ENCODE measurements around the gene AAK1.

The AAK1 gene

GRCh38 chr2:69509011-69509749 is 134.4 kb downstream of the AAK1 start:
- H3K27ac ChIP-seq (ENCODE audit: low read length) = no peak overlapping the region

GRCh38 chr2:69505710-69506109 is 137.8 kb downstream of the AAK1 start:
- Histone ChIP-seq H3K36me3 (ENCODE audit: control insufficient read depth, insufficient read depth, low read length) (no peaks in the 10 kb centered on the region), H3K27me3 (ENCODE audit: control insufficient read depth, insufficient read depth, low read length) (0 out of 2 replicates have a peak, but pooled peaks cover 1% of the 10 kb centered on the region), H3K4me3 (ENCODE audit: low read length) (no peak overlapping the region), H3K9me3 (ENCODE audit: control insufficient read depth, insufficient read depth, low read length) (no peaks in the 10 kb centered on the region), H3K27ac (ENCODE audit: low read length) (no peak overlapping the region), H3K4me1 (ENCODE audit: control insufficient read depth, insufficient read depth, low read length) (no peaks in the 10 kb centered on the region)
- no peak for DNase-seq (ENCODE audit: low read depth, low spot score)
- WGBS (ENCODE audit: insufficient coverage, insufficient read length) = no CpG with 5 or more reads among the region's 6 CpGs

More at GRCh38 chr2:69509011-69509749, 134.4 kb downstream of the AAK1 start:
- no CpG with 5 or more reads among the region's 7 CpGs for WGBS (ENCODE audit: insufficient coverage, insufficient read length)
- DNase-seq (ENCODE audit: low read depth, low spot score) = no peak
- H3K9me3 ChIP-seq (ENCODE audit: control insufficient read depth, insufficient read depth, low read length) = no peaks in the 10 kb centered on the region
- no peak overlapping the region for H3K4me3 ChIP-seq (ENCODE audit: low read length)
- no peaks in the 10 kb centered on the region for H3K4me1 ChIP-seq (ENCODE audit: control insufficient read depth, insufficient read depth, low read length)
- 0 out of 2 replicates have a peak, but pooled peaks cover 1% of the 10 kb centered on the region for H3K27me3 ChIP-seq (ENCODE audit: control insufficient read depth, insufficient read depth, low read length)
- 0 out of 2 replicates have a peak, but pooled peaks cover 5% of the 10 kb centered on the region for H3K36me3 ChIP-seq (ENCODE audit: control insufficient read depth, insufficient read depth, low read length)

- H3K9me3 ChIP-seq (ENCODE audit: control insufficient read depth, insufficient read depth, low read length) = no peaks in the 10 kb centered on the region
- H3K27ac ChIP-seq (ENCODE audit: low read length) = no peak overlapping the region
- no CpG with 5 or more reads among the region's 3 CpGs for WGBS (ENCODE audit: insufficient coverage, insufficient read length)
- no peaks in the 10 kb centered on the region for H3K4me1 ChIP-seq (ENCODE audit: control insufficient read depth, insufficient read depth, low read length)
- H3K4me3 ChIP-seq (ENCODE audit: low read length) = no peak overlapping the region
- 0 out of 2 replicates have a peak, but pooled peaks cover 1% of the 10 kb centered on the region for H3K27me3 ChIP-seq (ENCODE audit: control insufficient read depth, insufficient read depth, low read length)
- no peaks in the 10 kb centered on the region for H3K36me3 ChIP-seq (ENCODE audit: control insufficient read depth, insufficient read depth, low read length)
- no peak for DNase-seq (ENCODE audit: low read depth, low spot score)
Measured at GRCh38 chr2:69501301-69501700, 142.2 kb downstream of the AAK1 start.

GRCh38 chr2:69499966-69500365 is 143.6 kb downstream of the AAK1 start:
- no peak overlapping the region for H3K4me3 ChIP-seq (ENCODE audit: low read length)
- H3K36me3 ChIP-seq (ENCODE audit: control insufficient read depth, insufficient read depth, low read length) = no peaks in the 10 kb centered on the region
- no peak overlapping the region for H3K27ac ChIP-seq (ENCODE audit: low read length)
- WGBS (ENCODE audit: insufficient coverage, insufficient read length) = no CpG with 5 or more reads among the region's 3 CpGs
- DNase-seq (ENCODE audit: low read depth, low spot score) = no peak
- no peaks in the 10 kb centered on the region for H3K4me1 ChIP-seq (ENCODE audit: control insufficient read depth, insufficient read depth, low read length)
- no peaks in the 10 kb centered on the region for H3K27me3 ChIP-seq (ENCODE audit: control insufficient read depth, insufficient read depth, low read length)
- no peaks in the 10 kb centered on the region for H3K9me3 ChIP-seq (ENCODE audit: control insufficient read depth, insufficient read depth, low read length)

GRCh38 chr2:69499242-69499641 is 144.3 kb downstream of the AAK1 start:
- H3K27ac ChIP-seq (ENCODE audit: low read length) = no peak overlapping the region
- H3K27me3 ChIP-seq (ENCODE audit: control insufficient read depth, insufficient read depth, low read length) = no peaks in the 10 kb centered on the region
- H3K4me3 ChIP-seq (ENCODE audit: low read length) = no peak overlapping the region
- WGBS (ENCODE audit: insufficient coverage, insufficient read length) = no CpG with 5 or more reads among the region's 3 CpGs
- H3K36me3 ChIP-seq (ENCODE audit: control insufficient read depth, insufficient read depth, low read length) = no peaks in the 10 kb centered on the region
- no peaks in the 10 kb centered on the region for H3K9me3 ChIP-seq (ENCODE audit: control insufficient read depth, insufficient read depth, low read length)
- no peak for DNase-seq (ENCODE audit: low read depth, low spot score)
- no peaks in the 10 kb centered on the region for H3K4me1 ChIP-seq (ENCODE audit: control insufficient read depth, insufficient read depth, low read length)

GRCh38 chr2:69495861-69496260 is 147.7 kb downstream of the AAK1 start:
- H3K36me3 ChIP-seq (ENCODE audit: control insufficient read depth, insufficient read depth, low read length) = no peaks in the 10 kb centered on the region
- no peaks in the 10 kb centered on the region for H3K4me1 ChIP-seq (ENCODE audit: control insufficient read depth, insufficient read depth, low read length)
- no peak overlapping the region for H3K27ac ChIP-seq (ENCODE audit: low read length)
- H3K4me3 ChIP-seq (ENCODE audit: low read length) = no peak overlapping the region
- H3K9me3 ChIP-seq (ENCODE audit: control insufficient read depth, insufficient read depth, low read length) = no peaks in the 10 kb centered on the region
- DNase-seq (ENCODE audit: low read depth, low spot score) = no peak
- WGBS (ENCODE audit: insufficient coverage, insufficient read length) = no CpG with 5 or more reads among the region's 3 CpGs
- H3K27me3 ChIP-seq (ENCODE audit: control insufficient read depth, insufficient read depth, low read length) = no peaks in the 10 kb centered on the region

- DNase-seq (ENCODE audit: low read depth, low spot score) = no peak
- no CpG with 5 or more reads among the region's 3 CpGs for WGBS (ENCODE audit: insufficient coverage, insufficient read length)
- Histone ChIP-seq H3K4me1 (ENCODE audit: control insufficient read depth, insufficient read depth, low read length) (no peaks in the 10 kb centered on the region), H3K27ac (ENCODE audit: low read length) (no peak overlapping the region), H3K4me3 (ENCODE audit: low read length) (no peak overlapping the region), H3K9me3 (ENCODE audit: control insufficient read depth, insufficient read depth, low read length) (no peaks in the 10 kb centered on the region), H3K36me3 (ENCODE audit: control insufficient read depth, insufficient read depth, low read length) (no peaks in the 10 kb centered on the region), H3K27me3 (ENCODE audit: control insufficient read depth, insufficient read depth, low read length) (no peaks in the 10 kb centered on the region)
Measured at GRCh38 chr2:69495008-69495407, 148.5 kb downstream of the AAK1 start.

GRCh38 chr2:69494126-69494525 is 149.4 kb downstream of the AAK1 start:
- Histone ChIP-seq H3K9me3 (ENCODE audit: control insufficient read depth, insufficient read depth, low read length) (no peaks in the 10 kb centered on the region), H3K27me3 (ENCODE audit: control insufficient read depth, insufficient read depth, low read length) (no peaks in the 10 kb centered on the region), H3K4me3 (ENCODE audit: low read length) (no peak overlapping the region), H3K36me3 (ENCODE audit: control insufficient read depth, insufficient read depth, low read length) (no peaks in the 10 kb centered on the region), H3K27ac (ENCODE audit: low read length) (no peak overlapping the region), H3K4me1 (ENCODE audit: control insufficient read depth, insufficient read depth, low read length) (no peaks in the 10 kb centered on the region)
- DNase-seq (ENCODE audit: low read depth, low spot score) = no peak
- WGBS (ENCODE audit: insufficient coverage, insufficient read length) = no CpG with 5 or more reads among the region's 3 CpGs

GRCh38 chr2:69493268-69493667 is 150.3 kb downstream of the AAK1 start:
- H3K9me3 ChIP-seq (ENCODE audit: control insufficient read depth, insufficient read depth, low read length) = no peaks in the 10 kb centered on the region
- H3K36me3 ChIP-seq (ENCODE audit: control insufficient read depth, insufficient read depth, low read length) = no peaks in the 10 kb centered on the region
- no peak for DNase-seq (ENCODE audit: low read depth, low spot score)
- no CpG with 5 or more reads among the region's 6 CpGs for WGBS (ENCODE audit: insufficient coverage, insufficient read length)
- no peak overlapping the region for H3K4me3 ChIP-seq (ENCODE audit: low read length)
- H3K27ac ChIP-seq (ENCODE audit: low read length) = no peak overlapping the region
- no peaks in the 10 kb centered on the region for H3K27me3 ChIP-seq (ENCODE audit: control insufficient read depth, insufficient read depth, low read length)
- H3K4me1 ChIP-seq (ENCODE audit: control insufficient read depth, insufficient read depth, low read length) = no peaks in the 10 kb centered on the region

- Histone ChIP-seq H3K27ac (ENCODE audit: low read length) (no peak overlapping the region), H3K4me3 (ENCODE audit: low read length) (no peak overlapping the region), H3K9me3 (ENCODE audit: control insufficient read depth, insufficient read depth, low read length) (no peaks in the 10 kb centered on the region), H3K4me1 (ENCODE audit: control insufficient read depth, insufficient read depth, low read length) (no peaks in the 10 kb centered on the region), H3K27me3 (ENCODE audit: control insufficient read depth, insufficient read depth, low read length) (no peaks in the 10 kb centered on the region), H3K36me3 (ENCODE audit: control insufficient read depth, insufficient read depth, low read length) (no peaks in the 10 kb centered on the region)
- no CpG with 5 or more reads among the region's 4 CpGs for WGBS (ENCODE audit: insufficient coverage, insufficient read length)
- no peak for DNase-seq (ENCODE audit: low read depth, low spot score)
Measured at GRCh38 chr2:69491864-69492263, 151.7 kb downstream of the AAK1 start.

- no peaks in the 10 kb centered on the region for H3K36me3 ChIP-seq (ENCODE audit: control insufficient read depth, insufficient read depth, low read length)
- H3K4me3 ChIP-seq (ENCODE audit: low read length) = no peak overlapping the region
- no peak for DNase-seq (ENCODE audit: low read depth, low spot score)
- H3K27ac ChIP-seq (ENCODE audit: low read length) = no peak overlapping the region
- H3K9me3 ChIP-seq (ENCODE audit: control insufficient read depth, insufficient read depth, low read length) = no peaks in the 10 kb centered on the region
- no peaks in the 10 kb centered on the region for H3K27me3 ChIP-seq (ENCODE audit: control insufficient read depth, insufficient read depth, low read length)
- H3K4me1 ChIP-seq (ENCODE audit: control insufficient read depth, insufficient read depth, low read length) = no peaks in the 10 kb centered on the region
- WGBS (ENCODE audit: insufficient coverage, insufficient read length) = no CpG with 5 or more reads among the region's 1 CpG
Measured at GRCh38 chr2:69490486-69490885, 153.1 kb downstream of the AAK1 start.

All from iPS DF 6.9 (cell line).